Hippocampal formation (tissue), 2 donors: ENCODE measurements around the gene FNDC1.
"Not testable (repeated sequence)": the region's sequence is repeated elsewhere in the genome, so short reads cannot be mapped to it uniquely, and the experiment has no call there.

Experiments used
- DNase-seq, 2 donors: peaks; one replicate each; lab custom pipeline; 2025; lab: John Stamatoyannopoulos, UW

Gene FNDC1

DNA sequence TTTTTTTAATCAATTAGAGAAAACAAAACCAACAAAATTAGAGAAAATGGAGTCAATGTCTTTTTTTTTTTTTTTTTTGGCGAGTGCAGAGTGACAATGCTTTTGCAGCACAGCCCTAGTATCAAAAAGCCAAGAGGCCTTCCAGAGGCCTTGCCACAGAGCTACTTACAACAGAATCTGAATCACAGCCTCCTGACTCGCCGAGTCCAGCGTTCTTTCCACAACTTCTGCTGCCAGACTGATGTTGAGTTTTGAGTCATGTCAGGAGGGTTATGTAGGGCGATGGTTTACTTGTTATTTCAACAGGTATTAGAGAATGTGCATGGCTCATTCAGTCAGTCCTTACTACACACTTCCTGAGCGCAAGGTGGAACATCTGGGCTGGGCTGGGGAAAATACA is 88.6 kb downstream of the FNDC1 start:
- no peak for DNase-seq

DNA sequence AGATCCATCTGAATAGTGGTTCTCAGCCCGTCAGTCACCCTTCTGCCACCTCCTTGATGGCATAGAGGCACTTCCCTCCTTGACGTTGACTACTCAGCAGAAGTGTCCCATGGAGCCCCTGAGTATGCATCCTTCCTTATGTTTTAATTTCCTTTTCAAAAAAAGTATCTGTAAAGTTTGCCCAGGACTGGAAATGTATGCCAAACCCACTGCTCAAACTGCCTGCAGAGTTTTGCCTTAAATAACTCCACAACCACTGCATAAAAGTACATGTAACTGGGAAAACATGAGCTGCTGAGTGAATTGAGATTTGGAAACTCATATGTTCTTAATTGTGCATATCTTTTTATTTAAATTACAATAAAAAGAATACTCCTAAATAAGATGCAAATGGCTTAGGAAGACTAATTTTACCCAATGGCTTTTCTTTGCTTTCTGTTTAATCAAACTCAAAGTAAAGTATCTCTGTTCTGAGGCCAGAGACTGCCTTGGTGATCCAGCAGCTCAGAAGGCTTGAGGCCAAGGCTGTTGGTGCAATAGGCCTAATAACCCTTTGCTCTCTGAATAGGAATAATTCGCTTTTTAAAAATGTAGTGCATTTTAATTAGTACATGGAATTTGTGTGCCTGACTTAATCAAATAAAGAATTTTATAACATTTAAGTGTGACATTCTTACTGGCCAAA is 90.4 kb downstream of the FNDC1 start:
- DNase-seq: no peak

DNA sequence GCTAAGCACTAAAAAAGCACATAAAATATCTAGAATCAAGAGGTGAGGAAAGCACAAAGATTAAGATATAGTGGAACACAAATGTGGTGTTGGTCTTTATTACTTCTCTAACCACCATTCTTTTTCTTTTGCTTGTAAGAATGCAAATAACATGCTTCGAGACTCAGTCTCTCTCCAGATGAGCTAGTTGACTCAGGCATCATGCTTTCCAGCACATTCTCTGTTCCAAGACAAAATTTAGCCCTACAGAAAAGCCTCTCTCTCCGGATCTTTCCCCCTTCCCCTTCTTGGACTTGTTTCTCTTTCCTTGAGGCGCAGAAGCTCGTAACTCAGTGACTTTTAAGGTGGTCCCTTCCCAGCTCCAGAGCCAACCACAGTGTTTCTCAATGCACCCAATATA is 91.0 kb downstream of the FNDC1 start:
- no peak for DNase-seq

DNA sequence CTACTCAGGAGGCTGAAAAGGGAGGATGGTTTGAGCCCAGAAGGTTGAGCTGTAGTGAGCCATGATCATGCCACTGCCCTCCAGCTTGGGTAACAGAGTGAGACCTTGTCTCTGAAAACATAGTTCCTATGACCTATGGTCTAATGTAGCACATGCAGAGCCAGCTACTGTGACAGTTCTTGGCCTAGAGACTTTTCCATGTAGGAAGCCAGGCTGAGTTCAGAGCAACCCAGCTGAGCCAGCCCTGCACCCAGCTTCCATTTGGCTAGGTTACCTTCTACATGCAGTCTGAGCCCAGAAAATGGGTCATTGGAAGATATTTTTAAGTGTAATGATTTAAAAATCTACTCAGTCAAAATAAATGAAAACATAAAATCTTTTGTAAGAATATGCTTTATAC is 92.8 kb downstream of the FNDC1 start:
- DNase-seq: no peak

GRCh38 chr6:159262586-159262985 is 93.4 kb downstream of the FNDC1 start:
- DNase-seq: no peak

GRCh38 chr6:159267165-159267564 is 98.0 kb downstream of the FNDC1 start:
- no peak for DNase-seq

DNA sequence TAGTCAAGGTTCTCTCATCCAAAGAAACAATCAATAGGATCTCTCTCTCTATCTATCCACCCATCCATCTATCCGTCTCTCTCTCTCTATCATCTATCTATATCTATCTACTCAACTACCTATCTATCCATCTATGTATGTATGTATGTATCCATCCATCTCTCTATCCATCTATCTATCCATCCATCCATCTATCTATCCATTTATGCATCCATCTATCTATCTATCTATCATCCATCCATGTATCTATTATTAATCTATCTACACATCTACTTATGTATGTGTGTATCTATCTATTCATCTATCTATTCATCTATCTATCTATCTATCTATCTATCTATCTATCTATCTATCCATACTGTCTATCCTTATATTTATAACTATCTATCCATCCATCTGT is 99.3 kb downstream of the FNDC1 start:
- DNase-seq: no peak

DNA sequence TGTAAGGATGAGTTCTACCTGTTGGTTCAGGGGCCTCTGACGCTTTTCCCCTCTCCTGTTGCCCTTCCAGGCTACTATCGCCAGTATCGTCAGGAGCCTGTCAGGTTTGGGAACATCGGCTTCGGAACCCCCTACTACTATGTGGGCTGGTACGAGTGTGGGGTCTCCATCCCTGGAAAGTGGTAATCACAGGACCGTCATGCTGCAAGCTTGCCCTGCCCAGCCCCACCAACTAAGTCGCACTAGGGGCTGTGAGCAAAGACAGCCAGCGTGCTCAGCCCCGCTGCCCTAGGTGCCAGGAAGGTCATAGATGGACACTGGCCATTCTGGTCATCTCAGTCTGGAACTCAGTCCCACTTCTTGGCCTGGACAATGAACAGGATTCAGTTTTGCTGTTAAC is 102.1 kb downstream of the FNDC1 start:
- DNase-seq: no peak

- DNase-seq: no peak
Measured at GRCh38 chr6:159278626-159279025, 109.4 kb downstream of the FNDC1 start.

DNA sequence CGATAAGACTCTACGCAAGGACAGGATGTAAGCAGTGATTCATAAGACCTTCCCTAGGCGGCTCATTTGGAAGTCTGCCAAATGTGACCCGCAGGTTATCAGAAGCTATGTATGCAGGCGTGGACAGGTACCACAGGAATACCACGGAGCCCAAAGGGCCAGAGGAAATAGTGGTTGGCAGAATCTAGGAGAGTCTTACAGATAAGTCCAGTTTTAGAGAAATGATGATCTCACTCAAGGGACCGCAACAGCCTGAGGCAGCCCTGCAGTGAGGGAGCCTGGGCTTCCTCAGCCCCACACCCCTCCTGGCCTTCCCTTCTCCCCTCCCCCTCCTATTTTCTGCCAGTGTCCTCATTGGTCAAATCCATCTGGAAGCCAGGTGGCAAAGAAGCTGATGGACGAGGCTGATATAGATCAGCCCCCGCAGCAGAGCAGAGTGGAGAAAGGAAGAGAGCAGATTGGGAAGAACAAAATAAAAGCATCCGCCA is 110.6 kb downstream of the FNDC1 start:
- no peak for DNase-seq

GRCh38 chr6:159282421-159282820 is 113.2 kb downstream of the FNDC1 start:
- DNase-seq: no peak

GRCh38 chr6:159284661-159285060 is 115.5 kb downstream of the FNDC1 start:
- DNase-seq: not testable (repeated sequence)

GRCh38 chr6:159298840-159299239 is 129.6 kb downstream of the FNDC1 start:
- DNase-seq: no peak

DNA sequence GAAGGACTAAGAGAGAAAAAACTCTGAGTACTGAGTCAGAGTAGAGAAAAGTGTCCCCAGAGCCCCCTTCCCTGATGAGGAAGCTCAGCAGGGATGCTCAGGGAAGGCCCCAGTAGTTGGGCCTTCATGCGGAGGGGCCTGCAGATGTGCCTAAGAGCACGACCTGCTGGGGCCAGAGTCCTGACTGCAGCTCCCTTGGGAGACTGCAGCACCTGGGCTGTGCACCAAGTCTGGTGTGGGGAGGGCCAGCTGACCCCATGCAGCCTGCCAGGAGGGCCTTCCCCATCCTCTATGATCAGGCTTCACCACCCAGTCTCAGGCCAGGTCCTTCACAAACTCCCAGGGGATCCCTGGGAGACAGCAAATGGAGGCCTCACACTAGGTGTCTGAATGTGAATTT is 130.4 kb downstream of the FNDC1 start:
- no peak for DNase-seq

DNA sequence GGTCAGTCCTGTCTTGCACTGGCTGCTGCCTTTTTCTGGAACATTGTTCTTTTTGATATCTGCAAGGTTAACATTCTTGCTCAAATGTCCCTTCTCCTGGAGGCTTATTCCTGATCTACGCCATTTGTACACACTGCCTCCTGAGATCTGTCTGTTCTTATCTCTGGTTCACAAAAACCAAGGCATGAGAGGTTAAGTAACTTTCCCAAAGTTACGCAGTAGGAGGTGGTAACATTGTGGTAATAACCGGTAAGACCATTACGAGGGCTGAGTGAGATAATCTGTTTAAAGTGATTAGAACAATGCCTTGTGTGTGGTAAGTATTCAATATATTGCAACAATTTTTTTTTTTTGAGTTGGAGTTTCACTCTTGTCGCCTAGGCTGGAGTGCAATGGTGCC is 132.1 kb downstream of the FNDC1 start:
- no peak for DNase-seq

DNA sequence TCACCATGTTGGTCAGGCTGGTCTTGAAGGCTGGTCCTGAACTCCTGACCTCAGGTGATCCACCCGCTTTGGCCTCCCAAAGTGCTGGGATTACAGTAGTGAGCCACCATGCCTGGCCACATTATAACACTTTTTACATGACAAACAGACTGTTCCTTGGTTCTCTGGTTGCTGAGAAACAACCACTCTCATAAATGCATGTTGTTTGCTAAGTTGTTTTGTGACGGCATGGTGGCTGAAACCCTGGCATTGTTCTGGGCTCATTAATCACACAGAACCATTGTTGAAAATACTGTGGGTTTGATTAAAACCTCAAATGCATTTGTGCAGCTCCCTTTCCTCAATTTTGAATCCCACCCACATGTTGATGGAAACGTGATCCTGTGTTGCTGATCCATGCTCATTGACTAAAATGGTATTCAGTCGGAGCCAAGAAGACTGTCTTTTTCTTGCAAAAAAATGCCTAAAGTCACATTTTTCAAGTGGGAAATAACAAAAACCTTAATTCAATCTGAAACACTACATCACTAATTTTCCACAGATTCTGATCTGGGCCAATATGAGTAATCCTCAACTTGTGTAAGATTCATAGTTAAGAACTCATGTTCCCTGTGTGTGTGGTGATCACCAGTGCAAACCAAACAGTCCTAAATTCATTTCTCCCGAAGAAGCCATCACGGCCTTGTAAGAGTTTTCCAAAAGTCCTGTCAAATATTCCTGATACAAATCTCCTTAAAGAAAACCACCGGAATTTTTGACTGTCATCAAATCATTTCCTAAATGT is 132.8 kb downstream of the FNDC1 start:
- DNase-seq: no peak

DNA sequence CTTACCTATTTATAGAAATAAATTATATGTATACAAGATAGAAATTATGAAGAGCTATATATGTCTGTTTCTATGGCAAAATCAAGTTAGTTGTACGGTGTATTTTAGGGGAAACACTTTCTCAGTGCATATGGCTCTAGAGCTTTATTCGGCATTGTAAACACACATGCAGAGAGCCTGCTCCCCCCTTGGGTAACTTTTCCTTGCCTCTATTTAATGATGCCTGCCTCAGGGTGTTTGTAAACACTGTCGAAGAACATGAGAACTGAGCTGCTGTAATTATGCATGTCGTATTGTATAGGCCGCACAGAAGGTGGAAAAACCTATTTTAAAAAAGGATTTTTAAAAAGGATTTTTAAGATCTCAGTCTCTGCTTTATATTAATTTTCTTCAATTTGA is 133.4 kb downstream of the FNDC1 start:
- DNase-seq: no peak

GRCh38 chr6:159303159-159303558 is 134.0 kb downstream of the FNDC1 start:
- DNase-seq: no peak

DNA sequence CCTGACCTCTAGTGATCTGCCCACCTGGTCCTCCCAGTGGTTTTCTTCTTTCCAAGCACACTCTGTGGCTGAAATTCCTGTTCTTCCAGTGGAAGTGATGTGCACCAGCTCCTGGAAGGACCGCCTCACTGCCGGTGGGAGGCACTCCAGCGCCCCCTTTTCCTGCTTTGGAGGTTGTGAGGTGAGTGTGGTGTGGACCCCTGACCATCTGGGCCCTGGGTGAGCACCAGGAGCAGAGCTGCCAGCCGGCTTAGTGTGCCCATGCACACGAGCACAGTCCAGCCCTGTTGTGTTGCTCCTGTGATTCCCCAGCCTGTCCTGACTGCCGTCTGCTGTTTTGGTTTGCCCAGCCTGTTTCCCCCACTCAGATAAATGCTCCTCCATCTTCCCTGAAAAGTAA is 134.6 kb downstream of the FNDC1 start:
- DNase-seq: no peak

GRCh38 chr6:159304641-159305040 is 135.4 kb downstream of the FNDC1 start:
- DNase-seq: no peak

GRCh38 chr6:159305159-159305558 is 136.0 kb downstream of the FNDC1 start:
- DNase-seq: no peak

GRCh38 chr6:159305804-159306537 is 136.8 kb downstream of the FNDC1 start:
- DNase-seq: no peak
